ENCODE measurements around the gene FGF14.

The FGF14 gene

GRCh38 chr13:102401265-102401664 is 583 bp downstream of the FGF14 start:
- TF ChIP-seq CTCF (IDR thresholded peaks at IDR 0.05; ENCODE audit: low read depth, low read length, missing control alignments): no peak
- no peak overlapping the region for H3K4me3 ChIP-seq (ENCODE audit: low read depth, low read length)
- no peak for DNase-seq (ENCODE audit: low read depth)

DNA sequence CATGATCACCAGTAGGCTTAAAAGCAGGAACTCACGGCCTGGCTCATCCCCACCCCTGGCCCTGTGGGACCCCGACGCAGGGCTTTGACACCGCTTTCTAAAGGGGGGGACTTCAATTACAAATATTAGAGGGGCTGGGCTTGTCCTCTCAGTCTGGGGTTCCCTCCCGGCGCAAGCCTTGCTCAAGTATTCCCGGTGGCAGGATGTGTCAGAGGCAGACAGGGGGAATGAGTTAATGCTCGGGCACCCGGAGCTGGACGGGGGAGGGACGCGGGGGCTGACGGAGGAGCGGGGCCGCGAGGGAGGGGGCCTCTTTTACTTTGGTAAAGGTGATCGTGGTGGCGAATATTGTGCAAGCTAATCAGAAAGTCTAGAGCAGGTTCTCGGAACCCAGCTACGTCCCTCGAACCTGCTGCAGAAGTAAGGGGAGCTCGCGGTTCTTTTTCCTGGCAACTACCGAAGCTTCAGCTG is 1.1 kb downstream of the FGF14 start:
- no peak for DNase-seq (ENCODE audit: low read depth)
- no peak for TF ChIP-seq CTCF (IDR thresholded peaks at IDR 0.05; ENCODE audit: low read depth, low read length, missing control alignments)
- H3K4me3 ChIP-seq (ENCODE audit: low read depth, low read length): peak overlapping the region; percentile 38; the same call in 1 of the 2 replicates

GRCh38 chr13:102399791-102400674 is 1.8 kb downstream of the FGF14 start:
- peak overlapping the region; percentile 38 for H3K4me3 ChIP-seq (ENCODE audit: low read depth, low read length)
- no peak for DNase-seq (ENCODE audit: low read depth)
- no peak for TF ChIP-seq CTCF (IDR thresholded peaks at IDR 0.05; ENCODE audit: low read depth, low read length, missing control alignments)

DNA sequence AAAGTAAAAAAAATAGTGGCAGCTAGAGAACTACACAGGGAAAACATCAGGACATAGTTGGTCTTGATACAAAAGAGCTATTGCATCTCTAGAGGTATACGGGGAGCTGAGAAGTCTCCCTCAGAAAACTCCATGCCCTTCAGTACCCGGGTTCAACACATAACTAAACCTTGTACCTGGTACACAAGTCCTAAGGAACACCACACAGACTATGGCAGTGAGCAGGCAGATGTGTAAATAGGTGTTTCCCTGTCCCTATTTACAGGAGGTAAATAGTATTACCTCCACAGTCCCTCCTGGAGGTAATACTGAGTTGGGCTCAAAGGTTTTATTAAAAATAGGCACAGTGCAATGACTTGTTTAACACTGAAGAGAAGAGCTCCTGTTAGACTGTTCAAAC is 5.9 kb downstream of the FGF14 start:
- no peak overlapping the region for H3K4me3 ChIP-seq (ENCODE audit: low read depth, low read length)
- no peak for TF ChIP-seq CTCF (IDR thresholded peaks at IDR 0.05; ENCODE audit: low read depth, low read length, missing control alignments)
- DNase-seq (ENCODE audit: low read depth): no peak

DNA sequence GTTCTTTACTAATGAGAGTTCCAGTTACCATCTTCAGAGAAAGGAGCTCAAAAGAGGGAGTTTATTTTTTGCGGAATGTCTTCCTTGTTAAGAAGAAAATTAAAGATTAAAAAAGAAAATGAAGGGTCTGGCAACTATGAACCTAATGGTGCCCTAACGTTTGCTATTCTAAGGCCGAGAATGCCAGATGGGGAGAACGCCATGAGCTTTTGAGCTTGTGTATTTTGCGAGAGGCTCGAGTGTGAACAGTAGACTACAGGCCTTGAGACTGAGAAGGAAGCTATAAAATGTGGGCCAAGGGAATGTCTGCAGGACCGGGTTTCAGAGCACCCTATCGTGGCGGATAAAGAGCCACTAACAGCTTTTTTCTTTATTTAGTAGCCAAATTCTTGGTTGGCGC is 6.7 kb downstream of the FGF14 start:
- no peak for TF ChIP-seq CTCF (IDR thresholded peaks at IDR 0.05; ENCODE audit: low read depth, low read length, missing control alignments)
- H3K4me3 ChIP-seq (ENCODE audit: low read depth, low read length): peak overlapping the region; percentile 81; the same call in 1 of the 2 replicates
- DNase-seq (ENCODE audit: low read depth): no peak

DNA sequence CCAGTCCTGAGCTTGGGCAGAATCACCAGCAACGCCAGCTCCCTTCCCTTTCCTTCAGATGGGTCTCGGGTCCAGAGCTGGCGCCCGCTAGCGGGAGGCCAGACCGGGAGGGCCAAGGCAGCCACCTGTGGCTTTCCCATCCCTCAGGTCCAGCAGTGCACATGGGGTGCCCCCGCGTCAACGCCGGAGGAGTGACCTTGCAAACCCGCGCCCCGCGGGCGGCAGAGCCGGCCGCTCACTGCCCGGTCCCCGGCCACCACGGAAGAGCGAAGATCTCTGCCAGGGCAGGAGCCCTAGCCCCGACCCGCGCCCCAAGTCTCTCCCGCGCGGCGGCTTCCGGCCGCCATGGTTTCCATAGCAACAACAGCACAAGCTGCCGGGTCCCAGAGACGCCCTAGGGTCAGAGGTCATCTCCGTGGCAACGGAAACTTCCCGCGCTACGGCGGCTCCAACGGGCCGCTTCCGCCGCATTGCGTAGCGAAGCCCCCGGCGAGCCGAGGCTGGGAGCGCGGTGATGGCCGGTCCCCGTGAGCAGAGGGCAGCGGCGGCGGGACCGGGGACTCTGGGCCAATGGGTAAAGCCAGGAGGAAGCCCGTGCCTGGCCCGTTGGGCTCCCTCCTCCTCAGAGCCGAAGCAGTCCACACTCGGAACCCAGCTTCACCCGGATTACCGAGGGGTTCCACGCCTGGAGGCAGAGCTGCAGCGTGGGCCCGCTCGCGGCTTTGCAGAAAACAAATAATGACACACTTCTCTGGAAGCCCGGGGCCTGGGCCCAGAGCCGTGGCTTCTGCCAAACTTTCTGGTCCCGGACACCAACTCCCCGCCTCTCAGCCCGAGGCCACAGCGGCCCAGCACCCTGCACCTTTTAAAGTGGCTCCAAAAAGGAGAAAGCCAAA is 7.4 kb downstream of the FGF14 start:
- peak; percentile 36 for TF ChIP-seq CTCF (IDR thresholded peaks at IDR 0.05; ENCODE audit: low read depth, low read length, missing control alignments)
- peak overlapping the region; percentile 81 for H3K4me3 ChIP-seq (ENCODE audit: low read depth, low read length)
- DNase-seq (ENCODE audit: low read depth): peak; percentile 82
